IMR-90 (cell line): ENCODE measurements around the gene PAK5. TPM values are rescaled to one million over a fixed set of nuclear protein-coding genes. Genes with fewer than 3 reads are reported as not detected.

Experiments used
- ATAC-seq: fragments of 200-7000 bp; cut with Tn5 transposase; 2 replicates; pipeline ENCODE4 v1.9.1; 2020; ENCODE audit warnings: low read depth, mild to moderate bottlenecking, moderate library complexity
- BruUV-seq: library from RNA; stranded (reverse); fragments of 400-500 nt; replicated peaks from 2 replicates; lab custom pipeline; 2021; lab: Mats Ljungman, UMichigan
- CTCF ChIA-PET: fragments of 300-600 bp; formaldehyde crosslinking; extraction: SDS; loops from one replicate; lab custom pipeline; 2021; ENCODE audit warnings: antibody characterized with exemption; lab: Yijun Ruan, JAX
- POLR2A ChIA-PET: fragments of 300-600 bp; sonication (Branson Sonifier 250); formaldehyde crosslinking; loops from one replicate; lab custom pipeline; 2022; ENCODE audit warnings: antibody characterized with exemption; ENCODE audit not compliant: unreplicated experiment; lab: Charles Lee
- DNase-seq: peaks from one replicate; pipeline ENCODE4 v3.0.0; 2013
- H2AFZ ChIP-seq: replicated peaks from 2 replicates; pipeline ENCODE3; 2013; ENCODE audit warnings: low read length, mild to moderate bottlenecking; ENCODE audit not compliant: poor library complexity
- H2AK5ac ChIP-seq: 2 replicates; pipeline ENCODE4 v1.6.1; 2013; ENCODE audit warnings: low read depth, low read length, inconsistent platforms
- H2AK9ac ChIP-seq: replicated peaks from 2 replicates; pipeline ENCODE3; 2013; ENCODE audit warnings: mild to moderate bottlenecking, low read depth, low read length, moderate library complexity; ENCODE audit not compliant: poor library complexity
- H2BK120ac ChIP-seq: 2 replicates; pipeline ENCODE4 v1.6.1; 2013; ENCODE audit warnings: low read depth, low read length, inconsistent platforms
- H2BK15ac ChIP-seq: 3 replicates; pipeline ENCODE4 v1.6.1; 2013; ENCODE audit warnings: low read depth, low read length, inconsistent platforms
- H2BK20ac ChIP-seq: 2 replicates; pipeline ENCODE4 v1.6.1; 2013; ENCODE audit warnings: low read depth, mild to moderate bottlenecking, inconsistent platforms, low read length, moderate library complexity
- H2BK5ac ChIP-seq: 2 replicates; pipeline ENCODE4 v1.6.1; 2013; ENCODE audit warnings: mild to moderate bottlenecking, low read depth, low read length, inconsistent platforms; ENCODE audit not compliant: poor library complexity, severe bottlenecking
- H3K14ac ChIP-seq: replicated peaks from 2 replicates; pipeline ENCODE4 v1.6.1; 2013; ENCODE audit warnings: low read depth, low read length, inconsistent platforms
- H3K18ac ChIP-seq: 2 replicates; pipeline ENCODE4 v1.6.1; 2013; ENCODE audit warnings: low read depth, low read length, control low read depth
- H3K23ac ChIP-seq: 2 replicates; pipeline ENCODE4 v1.6.1; 2013; ENCODE audit warnings: low read depth, low read length, inconsistent platforms
- H3K27ac ChIP-seq: 2 replicates; pipeline ENCODE4 v1.5.1; 2013; ENCODE audit warnings: mild to moderate bottlenecking, control low read depth, low read length; ENCODE audit not compliant: insufficient read depth
- H3K27me3 ChIP-seq: 2 replicates; pipeline ENCODE4 v1.6.1; 2013; ENCODE audit warnings: low read length; ENCODE audit not compliant: control insufficient read depth, insufficient read depth
- H3K36me3 ChIP-seq: 2 replicates; pipeline ENCODE4 v1.6.1; 2013; ENCODE audit warnings: low read length, mixed read lengths; ENCODE audit not compliant: control insufficient read depth, insufficient read depth
- H3K4ac ChIP-seq: 2 replicates; pipeline ENCODE4 v1.6.1; 2013; ENCODE audit warnings: low read depth, low read length, inconsistent platforms
- H3K4me1 ChIP-seq: 2 replicates; pipeline ENCODE4 v1.6.1; 2013; ENCODE audit warnings: low read length, mixed read lengths; ENCODE audit not compliant: control insufficient read depth, insufficient read depth
- H3K4me2 ChIP-seq: 2 replicates; pipeline ENCODE4 v1.6.1; 2013; ENCODE audit warnings: low read depth, mild to moderate bottlenecking, control low read depth, low read length, moderate library complexity
- H3K4me3 ChIP-seq: 2 replicates; pipeline ENCODE4 v1.5.1; 2013; ENCODE audit warnings: low read depth, mild to moderate bottlenecking, control low read depth, low read length, moderate library complexity; ENCODE audit not compliant: insufficient read depth
- H3K56ac ChIP-seq: 2 replicates; pipeline ENCODE4 v1.6.1; 2013; ENCODE audit warnings: low read length, inconsistent platforms; ENCODE audit not compliant: insufficient read depth; ENCODE audit errors: extremely low read depth
- H3K79me1 ChIP-seq, 2 experiments: 2 replicates each; pipeline ENCODE4 v1.6.1; 2013; ENCODE audit warnings: low read length in 2 of 2, inconsistent platforms in 1 of 2, low read depth in 1 of 2
- H3K9ac ChIP-seq: 2 replicates; pipeline ENCODE4 v1.6.1; 2013; ENCODE audit warnings: low read depth, low read length, control low read depth
- H3K9me1 ChIP-seq: 2 replicates; pipeline ENCODE4 v1.6.1; 2013; ENCODE audit warnings: low read length, inconsistent platforms; ENCODE audit not compliant: insufficient read depth
- H3K9me3 ChIP-seq: 2 replicates; pipeline ENCODE4 v1.6.1; 2013; ENCODE audit warnings: low read length; ENCODE audit not compliant: control insufficient read depth, insufficient read depth
- H4K20me1 ChIP-seq: 2 replicates; pipeline ENCODE4 v1.6.1; 2013; ENCODE audit warnings: low read length, inconsistent platforms; ENCODE audit not compliant: insufficient read depth
- H4K5ac ChIP-seq: 2 replicates; pipeline ENCODE4 v1.6.1; 2013; ENCODE audit warnings: mild to moderate bottlenecking, low read depth, low read length, control low read depth
- H4K8ac ChIP-seq, 2 experiments: 2 replicates each; pipeline ENCODE4 v1.6.1; 2013; ENCODE audit warnings: low read depth in 2 of 2, low read length in 2 of 2, control low read depth in 1 of 2, inconsistent platforms in 1 of 2
- H4K91ac ChIP-seq: 2 replicates; pipeline ENCODE4 v1.6.1; 2013; ENCODE audit warnings: low read depth, low read length, inconsistent platforms; ENCODE audit not compliant: insufficient read depth
- MAFK ChIP-seq: IDR thresholded peaks from 2 replicates; pipeline ENCODE4 v1.6.1; 2012; ENCODE audit warnings: low read depth, low read length, improper control_type of control experiment
- MXI1 ChIP-seq: IDR thresholded peaks from 2 replicates; pipeline ENCODE4 v1.6.1; 2012; ENCODE audit warnings: low read depth, mild to moderate bottlenecking, low read length, moderate library complexity, borderline replicate concordance
- RCOR1 ChIP-seq: IDR thresholded peaks from 2 replicates; pipeline ENCODE4 v1.6.1; 2012; ENCODE audit warnings: mild to moderate bottlenecking, low read length, improper control_type of control experiment; ENCODE audit not compliant: insufficient replicate concordance
- SMC3 ChIP-seq: fragments of 150-350 bp; IDR thresholded peaks from 2 replicates; pipeline ENCODE4 v1.6.1; 2016; ENCODE audit warnings: low read depth, mild to moderate bottlenecking, antibody characterized with exemption, low read length, moderate library complexity
- USF2 ChIP-seq: fragments of 150-350 bp; IDR thresholded peaks from 2 replicates; pipeline ENCODE4 v1.6.1; 2017; ENCODE audit warnings: mild to moderate bottlenecking, antibody characterized with exemption, low read length, low read depth
- WGBS, 2 experiments: methylation state at CpG; one replicate each; pipeline versions ENCODE4 v1.1.5 to v1.1.7; 2013; ENCODE audit warnings: missing lambda C conversion rate in 2 of 2; ENCODE audit not compliant: insufficient read length in 1 of 2; ENCODE audit errors: extremely low coverage in 2 of 2; 5-methylcytosine and 5-hydroxymethylcytosine counted together
- dilution Hi-C: fragments of 300-500 bp; cut with HindIII; formaldehyde crosslinking; loops from one replicate; pipeline ENCODE4 v1.14.3; 2018; ENCODE audit warnings: low sequenced_read_pairs; ENCODE audit not compliant: unreplicated experiment
- in situ Hi-C: fragments of 300-500 bp; cut with MboI; formaldehyde crosslinking; loops from 3 replicates; pipeline ENCODE4 v1.14.3; 2019; ENCODE audit warnings: low sequenced_read_pairs, inconsistent platforms, mixed read lengths
- intact Hi-C: fragments of 100-400 bp; cut with micrococcal nuclease; formaldehyde crosslinking; loops from 2 replicates; pipeline ENCODE4 v1.10.0; 2022
- polyA plus RNA-seq, 3 experiments: library from polyadenylated mRNA; depleted of rRNA; stranded (reverse); fragments of >200 nt; gene quantifications; 2 replicates each; pipeline ENCODE4 v1.2.3, GENCODE V29; 2012; ENCODE audit warnings: low replicate concordance in 1 of 3
- total RNA-seq: library from RNA; depleted of rRNA; stranded (reverse); fragments of >200 nt; gene quantifications from 2 replicates; pipeline ENCODE4 v1.2.3, GENCODE V29; 2012

PAK5 gene
- total and polyA plus RNA-seq, 2 of the 4 experiments (the other 2 are of a cell fraction): not detected

DNA sequence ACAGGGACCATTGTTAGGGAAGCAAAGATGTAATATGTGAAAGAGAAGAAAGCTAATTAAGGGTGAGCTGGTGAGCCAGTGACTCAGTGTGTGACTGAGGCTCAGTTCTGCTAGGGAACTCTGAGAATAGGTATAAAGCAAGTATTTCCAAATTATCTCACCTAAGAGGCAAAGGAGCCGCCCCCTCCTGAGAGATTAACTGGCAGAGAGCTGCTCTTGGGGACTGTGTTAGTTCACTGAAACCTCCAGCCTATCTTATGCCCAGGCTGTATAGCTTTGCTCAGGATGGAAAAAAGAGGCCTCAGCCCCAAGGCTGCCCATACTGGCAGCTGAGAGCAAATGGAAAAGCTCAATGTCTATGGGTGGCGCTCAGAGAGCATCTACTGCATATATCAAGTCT, 152.0 kb downstream of the PAK5 start:
- H3K4ac ChIP-seq: no peak overlapping the region
- H3K27me3 ChIP-seq: no peaks in the 10 kb centered on the region
- no peak overlapping the region for H4K8ac ChIP-seq
- POLR2A ChIA-PET: no interaction called here
- H2BK120ac ChIP-seq: no peak overlapping the region
- no peak overlapping the region for H3K4me3 ChIP-seq
- H3K4me1 ChIP-seq: no peaks in the 10 kb centered on the region
- in situ Hi-C loops (no loop called here), dilution Hi-C loops (no loop called here), intact Hi-C loops (no loop called here)
- no peak overlapping the region for H2BK20ac ChIP-seq
- no peak overlapping the region for H2AFZ ChIP-seq
- H4K20me1 ChIP-seq: no peaks in the 10 kb centered on the region
- no peak overlapping the region for H2BK15ac ChIP-seq
- DNase-seq (no peak), ATAC-seq (no peak)
- no peak overlapping the region for H2AK9ac ChIP-seq
- no peak overlapping the region for H3K4me2 ChIP-seq
- H3K14ac ChIP-seq: no peak overlapping the region
- H3K79me1 ChIP-seq: no peaks in the 10 kb centered on the region
- H3K23ac ChIP-seq: no peak overlapping the region
- H4K5ac ChIP-seq: no peak overlapping the region
- no peak overlapping the region for H2AK5ac ChIP-seq
- H3K27ac ChIP-seq: no peak overlapping the region
- no CpG with 5 or more reads among the region's 2 CpGs for WGBS, 2 experiments
- H3K9me1 ChIP-seq: no peaks in the 10 kb centered on the region
- no peaks in the 10 kb centered on the region for H3K36me3 ChIP-seq
- CTCF ChIA-PET: no interaction called here
- TF ChIP-seq RCOR1 (no peak), MXI1 (no peak), USF2 (no peak), MAFK (no peak), SMC3 (no peak)
- no peak overlapping the region for H3K18ac ChIP-seq
- H3K56ac ChIP-seq: no peak overlapping the region
- no peak overlapping the region for H2BK5ac ChIP-seq
- BruUV-seq: no TSS peak
- H3K9ac ChIP-seq: no peak overlapping the region
- no peak overlapping the region for H4K91ac ChIP-seq
- H3K9me3 ChIP-seq: no peaks in the 10 kb centered on the region
